K562 (cell line): ENCODE data around the gene PRR14. TPM values are rescaled to one million over a fixed set of nuclear protein-coding genes. Genes with fewer than 3 reads are reported as not detected.
"Not testable (repeated sequence)": the region's sequence is repeated elsewhere in the genome, so short reads cannot be mapped to it uniquely, and the experiment has no call there.

ENCODE experiments used
- ATAC-seq: fragments of 200-7000 bp; cut with Tn5 transposase; 3 replicates; pipeline ENCODE4 v1.9.1; 2020; ENCODE audit warnings: moderate library complexity
- BruUV-seq: library from RNA; stranded (reverse); fragments of 400-500 nt; replicated peaks from 2 replicates; lab custom pipeline; 2021; lab: Mats Ljungman, UMichigan
- CTCF ChIA-PET: fragments of 300-600 bp; formaldehyde crosslinking; extraction: SDS; loops from one replicate; lab custom pipeline; 2021; ENCODE audit warnings: low intra/inter-chr PET ratio; lab: Yijun Ruan, JAX
- POLR2A ChIA-PET: fragments of 300-600, 350-650 bp; sonication (Branson Sonifier 250); formaldehyde crosslinking; extraction: SDS; loops from one replicate; lab custom pipeline; 2021; ENCODE audit warnings: antibody characterized with exemption, inconsistent platforms; lab: Yijun Ruan, JAX
- DNase-seq, 4 experiments: peaks; one replicate each; pipeline versions ENCODE4 v3.0.0 to v3.0.0-alpha.2; 2011 to 2018; ENCODE audit warnings: low spot score in 3 of 4, mixed read lengths in 3 of 4; ENCODE audit errors: extremely low read depth in 1 of 4
- FAIRE-seq: peaks from 2 replicates; lab custom pipeline; 2011; peaks lifted over from hg19 to GRCh38; lab: Jason Lieb, UNC
- H2AFZ ChIP-seq: 2 replicates; pipeline ENCODE4 v1.6.0; 2011; ENCODE audit warnings: low read depth, low read length, control low read depth, inconsistent platforms
- H3K27ac ChIP-seq: fragments of 200-600 bp; 3 replicates; pipeline ENCODE4 v1.8.0; 2011; ENCODE audit warnings: low read depth, mild to moderate bottlenecking, control low read depth, inconsistent platforms, low read length, moderate library complexity, mixed read lengths; ENCODE audit errors: extremely low read depth
- H3K27me3 ChIP-seq, 2 experiments: fragments of 300-600 bp in 1 of 2; 2 replicates in 1 of 2; 3 replicates in 1 of 2; pipeline versions ENCODE4 v1.6.0 to v1.8.0; 2011; ENCODE audit warnings: inconsistent platforms in 2 of 2, low read length in 2 of 2, mild to moderate bottlenecking in 1 of 2, mixed read lengths in 1 of 2, moderate library complexity in 1 of 2; ENCODE audit not compliant: control insufficient read depth in 2 of 2, insufficient read depth in 2 of 2
- H3K36me3 ChIP-seq: fragments of 300-600 bp; 3 replicates; pipeline ENCODE4 v1.8.0; 2011; ENCODE audit warnings: mild to moderate bottlenecking, low read length, inconsistent platforms; ENCODE audit not compliant: control insufficient read depth, insufficient read depth
- H3K4me1 ChIP-seq, 2 experiments: fragments of 200-600 bp in 1 of 2; replicated peaks in 1 of 2; 2 replicates in 1 of 2; 3 replicates in 1 of 2; pipeline versions ENCODE4 v1.5.1 to v1.8.0; 2011; ENCODE audit warnings: inconsistent platforms in 2 of 2, low read length in 2 of 2, mild to moderate bottlenecking in 1 of 2, mixed read lengths in 1 of 2, moderate library complexity in 1 of 2; ENCODE audit not compliant: control insufficient read depth in 2 of 2, insufficient read depth in 2 of 2
- H3K4me2 ChIP-seq: 2 replicates; pipeline ENCODE4 v1.6.1; 2011; ENCODE audit warnings: low read length, control low read depth, inconsistent platforms, mixed read lengths; ENCODE audit not compliant: insufficient read depth
- H3K4me3 ChIP-seq: fragments of 200-600 bp; sonication (generic), shearing (Covaris generic); 2 replicates; pipeline ENCODE4 v1.5.1; 2016; ENCODE audit warnings: control low read depth, inconsistent platforms
- H3K79me2 ChIP-seq: fragments of 200-600 bp; 3 replicates; pipeline ENCODE4 v1.8.0; 2011; ENCODE audit warnings: low read length, inconsistent platforms; ENCODE audit not compliant: control insufficient read depth, insufficient read depth
- H3K9ac ChIP-seq, 2 experiments: 2 replicates each; pipeline versions ENCODE4 v1.6.0 to v1.6.1; 2011; ENCODE audit warnings: low read depth in 2 of 2, low read length in 2 of 2, control low read depth in 1 of 2, inconsistent platforms in 1 of 2, mild to moderate bottlenecking in 1 of 2, mixed read lengths in 1 of 2; ENCODE audit not compliant: insufficient read depth in 1 of 2
- H3K9me1 ChIP-seq: one replicate; pipeline ENCODE4 v1.6.0; 2011; ENCODE audit warnings: inconsistent platforms, mild to moderate bottlenecking, low read length, moderate library complexity; ENCODE audit not compliant: control insufficient read depth, insufficient read depth
- H3K9me3 ChIP-seq: replicated peaks from 2 replicates; pipeline ENCODE4 v1.5.1; 2011; ENCODE audit warnings: low read depth, low read length, inconsistent platforms; ENCODE audit not compliant: control insufficient read depth, insufficient read depth
- H4K20me1 ChIP-seq: replicated peaks from 2 replicates; pipeline ENCODE4 v1.6.1; 2011; ENCODE audit warnings: low read length, inconsistent platforms, mixed read lengths; ENCODE audit not compliant: control insufficient read depth, insufficient read depth
- CBFB ChIP-seq: sonication (generic); formaldehyde crosslinking; IDR thresholded peaks from 2 replicates; pipeline ENCODE4 v1.4.0; 2020; ENCODE audit warnings: mild to moderate bottlenecking, missing genetic modification reagents
- KAT7 ChIP-seq: sonication (generic); formaldehyde crosslinking; IDR thresholded peaks from 2 replicates; pipeline ENCODE4 v1.8.0; 2022; ENCODE audit warnings: missing genetic modification reagents, mild to moderate bottlenecking, borderline replicate concordance
- MAFG ChIP-seq: fragments of 450-650 bp; conservative IDR thresholded peaks from 2 replicates; pipeline ENCODE4 v1.6.1; 2016; ENCODE audit warnings: missing genetic modification characterization, missing compliant biosample characterization
- TAF1 ChIP-seq: IDR thresholded peaks from 2 replicates; pipeline ENCODE4 v1.6.1; 2011; ENCODE audit warnings: mild to moderate bottlenecking, low read length, moderate library complexity; ENCODE audit not compliant: insufficient read depth, control insufficient read depth, severe bottlenecking; ENCODE audit errors: extremely low read depth
- ZNF121 ChIP-seq: sonication (generic); formaldehyde crosslinking; conservative IDR thresholded peaks from 2 replicates; pipeline ENCODE4 v1.8.0; 2022; ENCODE audit warnings: missing genetic modification reagents
- ZNF165 ChIP-seq: fragments of 250-450 bp; sonication (Bioruptor Pico); IDR thresholded peaks from 2 replicates; pipeline ENCODE4 v1.4.0; 2020; ENCODE audit warnings: borderline replicate concordance
- WGBS: fragments of 100-300 bp; shearing (Covaris generic); methylation state at CpG from one replicate; pipeline ENCODE4 v1.1.6; 2016; ENCODE audit warnings: low coverage, mixed read lengths; ENCODE audit not compliant: insufficient coverage; ENCODE audit errors: missing lambda C conversion rate; 5-methylcytosine and 5-hydroxymethylcytosine counted together
- in situ Hi-C: fragments of 300-500 bp; cut with MboI; formaldehyde crosslinking; loops from 4 replicates; pipeline ENCODE4 v1.15.0; 2018; ENCODE audit warnings: inconsistent platforms, mixed read lengths
- intact Hi-C: fragments of 100-400 bp; cut with micrococcal nuclease; formaldehyde crosslinking; loops from 2 replicates; pipeline ENCODE4 v1.14.2; 2022
- polyA plus RNA-seq, 8 experiments: library from polyadenylated mRNA; depleted of rRNA in 4 of 8; stranded (reverse) in 5 of 8; unstranded in 3 of 8; fragments of >200 nt; fragmentation: Nextera tagmentation in 2 of 8; fragmentation: Illumina TruSeq in 1 of 8; extraction: Ambion mirVana in 2 of 8; extraction: Trizol in 1 of 8; gene quantifications; 2 replicates each; pipeline versions ENCODE4 v1.2.1 to v1.2.3, GENCODE V29; 2011 to 2014; ENCODE audit warnings: inconsistent platforms in 1 of 8, missing spikeins in 1 of 8
- total RNA-seq, 7 experiments: library from RNA; depleted of rRNA in 6 of 7; stranded (reverse); fragments of >200 nt in 6 of 7; fragmentation: Illumina TruSeq in 2 of 7; extraction: Trizol in 2 of 7; gene quantifications; 2 replicates each; pipeline versions ENCODE4 v1.2.1 to v1.2.3, GENCODE V29; 2011 to 2021; ENCODE audit warnings: low replicate concordance in 1 of 7
- TF ChIP-seq, protein P1 (sequence below): fragments of 250-450 bp; sonication (Bioruptor Pico); IDR thresholded peaks from 2 replicates; pipeline ENCODE4 v1.4.0; 2020; ENCODE audit warnings: mild to moderate bottlenecking, moderate library complexity

PRR14 gene
- total and polyA plus RNA-seq, 9 of the 15 experiments (the other 6 are each of a cell fraction or from before 2014, with no cell fraction given) = 2.2 to 63.1 (median 11.5) TPM

DNA sequence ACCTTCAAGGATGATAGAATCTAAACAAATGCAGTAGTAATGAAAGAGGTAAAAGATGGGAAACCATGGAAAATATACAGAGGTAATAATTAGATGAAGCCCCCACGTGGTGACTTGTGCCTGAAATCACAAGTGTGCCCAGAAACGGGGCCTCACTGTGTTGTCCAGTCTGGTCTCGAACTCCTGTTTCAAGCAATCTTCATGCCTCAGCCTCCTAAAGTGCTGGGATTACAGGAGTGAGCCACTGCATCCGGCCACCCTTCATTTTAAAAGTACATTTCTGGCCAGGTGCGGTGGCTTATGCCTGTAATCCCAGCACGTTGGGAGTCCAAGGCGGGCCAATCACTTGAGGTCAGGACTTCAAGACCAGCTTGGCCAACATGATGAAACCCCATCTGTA lies 14.2 kb upstream of the PRR14 start:
- Histone ChIP-seq H3K27ac (no peak overlapping the region), H2AFZ (no peak overlapping the region), H3K79me2 (peaks cover 24% of the 10 kb centered on the region), H3K9me1 (no peaks in the 10 kb centered on the region), H3K4me3 (no peak overlapping the region), H3K9ac (no peak overlapping the region), H4K20me1 (no peaks in the 10 kb centered on the region), H3K36me3 (no peaks in the 10 kb centered on the region), H3K27me3 (no peaks in the 10 kb centered on the region), H3K4me1 (peaks cover 0 to 23% of the 10 kb centered on the region in 2 experiments; a peak in 2 of 5 replicates), H3K4me2 (no peak overlapping the region), H3K9me3 (no peaks in the 10 kb centered on the region)
- CTCF ChIA-PET = no interaction called here
- WGBS = 71% methylated on average over 7 of the region's 7 CpGs
- intact Hi-C loops (no loop called here), in situ Hi-C loops (loop anchor here (25.0 kb wide), 2 partner anchors 424 to 1174 kb away; partner anchors contain the start of genes BOLA2, SLX1B and SULT1A4)
- DNase-seq (no peak), ATAC-seq (no peak), FAIRE-seq (no peak)
- TF ChIP-seq, protein P1, sequence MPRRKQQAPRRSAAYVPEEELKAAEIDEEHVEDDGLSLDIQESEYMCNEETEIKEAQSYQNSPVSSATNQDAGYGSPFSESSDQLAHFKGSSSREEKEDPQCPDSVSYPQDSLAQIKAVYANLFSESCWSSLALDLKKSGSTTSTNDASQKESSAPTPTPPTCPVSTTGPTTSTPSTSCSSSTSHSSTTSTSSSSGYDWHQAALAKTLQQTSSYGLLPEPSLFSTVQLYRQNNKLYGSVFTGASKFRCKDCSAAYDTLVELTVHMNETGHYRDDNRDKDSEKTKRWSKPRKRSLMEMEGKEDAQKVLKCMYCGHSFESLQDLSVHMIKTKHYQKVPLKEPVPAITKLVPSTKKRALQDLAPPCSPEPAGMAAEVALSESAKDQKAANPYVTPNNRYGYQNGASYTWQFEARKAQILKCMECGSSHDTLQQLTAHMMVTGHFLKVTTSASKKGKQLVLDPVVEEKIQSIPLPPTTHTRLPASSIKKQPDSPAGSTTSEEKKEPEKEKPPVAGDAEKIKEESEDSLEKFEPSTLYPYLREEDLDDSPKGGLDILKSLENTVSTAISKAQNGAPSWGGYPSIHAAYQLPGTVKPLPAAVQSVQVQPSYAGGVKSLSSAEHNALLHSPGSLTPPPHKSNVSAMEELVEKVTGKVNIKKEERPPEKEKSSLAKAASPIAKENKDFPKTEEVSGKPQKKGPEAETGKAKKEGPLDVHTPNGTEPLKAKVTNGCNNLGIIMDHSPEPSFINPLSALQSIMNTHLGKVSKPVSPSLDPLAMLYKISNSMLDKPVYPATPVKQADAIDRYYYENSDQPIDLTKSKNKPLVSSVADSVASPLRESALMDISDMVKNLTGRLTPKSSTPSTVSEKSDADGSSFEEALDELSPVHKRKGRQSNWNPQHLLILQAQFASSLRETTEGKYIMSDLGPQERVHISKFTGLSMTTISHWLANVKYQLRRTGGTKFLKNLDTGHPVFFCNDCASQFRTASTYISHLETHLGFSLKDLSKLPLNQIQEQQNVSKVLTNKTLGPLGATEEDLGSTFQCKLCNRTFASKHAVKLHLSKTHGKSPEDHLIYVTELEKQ (CRISPR knock-in tag) = no peak
- TF ChIP-seq TAF1 (no peak), KAT7 (CRISPR knock-in tag) (no peak), CBFB (CRISPR knock-in tag) (no peak), ZNF121 (CRISPR knock-in tag) (0 out of 2 replicates have a peak, but pooled peaks have one; percentile 11), MAFG (tag) (no peak), ZNF165 (CRISPR knock-in tag) (no peak)
- POLR2A ChIA-PET = interaction anchor here (0.5 to 2.3 kb wide), 6 partner anchors 9 to 524 kb away, joined by 3 to 10 read pairs (median 3); partner anchors contain the start of genes DCTPP1, PRR14 and ZNF689
- BruUV-seq = no TSS peak

- WGBS = 78% methylated on average over 8 of the region's 10 CpGs
- H3K9me1 ChIP-seq, CTCF ChIA-PET, H3K4me3 ChIP-seq, H3K9ac ChIP-seq, H3K9me3 ChIP-seq, H3K27me3 ChIP-seq, intact Hi-C loops, BruUV-seq, H2AFZ ChIP-seq, ATAC-seq, DNase-seq, H3K27ac ChIP-seq, H4K20me1 ChIP-seq, FAIRE-seq, H3K4me2 ChIP-seq, H3K36me3 ChIP-seq: not testable (repeated sequence)
- in situ Hi-C loops = loop anchor here (25.0 kb wide), 2 partner anchors 425 to 1175 kb away; partner anchors contain the start of genes BOLA2, SLX1B and SULT1A4
- Histone ChIP-seq H3K79me2 (peaks cover 24% of the 10 kb centered on the region), H3K4me1 (peaks cover 0 to 24% of the 10 kb centered on the region in 2 experiments; a peak in 2 of 5 replicates)
- POLR2A ChIA-PET = interaction anchor here (0.6 to 2.3 kb wide), 2 partner anchors 12 to 103 kb away, joined by 3 to 10 read pairs; partner anchors contain the start of gene PRR14
Observed at GRCh38 chr16:30637139-30637538, 13.6 kb upstream of the PRR14 start.
